Amniotic stem cell (primary cell): Measurements from ENCODE around the gene TMX1.

Experiments
- DNase-seq: peaks from one replicate; lab custom pipeline; 2025; lab: John Stamatoyannopoulos, UW

TMX1 gene

GRCh38 chr14:51242545-51243490 is 2.8 kb downstream of the TMX1 start:
- no peak for DNase-seq

GRCh38 chr14:51244591-51244990 is 4.5 kb downstream of the TMX1 start:
- no peak for DNase-seq

GRCh38 chr14:51246032-51246431 is 6.0 kb downstream of the TMX1 start:
- DNase-seq, result no peak

- DNase-seq, result no peak
Observed at GRCh38 chr14:51248016-51248987, 8.3 kb downstream of the TMX1 start.

GRCh38 chr14:51251486-51251885 is 11.4 kb downstream of the TMX1 start:
- DNase-seq, result no peak

GRCh38 chr14:51253880-51254279 is 13.8 kb downstream of the TMX1 start:
- DNase-seq, result no peak

GRCh38 chr14:51258280-51258679 is 18.2 kb downstream of the TMX1 start:
- no peak for DNase-seq

- no peak for DNase-seq
Observed at GRCh38 chr14:51258788-51259187, 18.7 kb downstream of the TMX1 start.

- DNase-seq, result no peak
Observed at GRCh38 chr14:51260225-51260624, 20.2 kb downstream of the TMX1 start.

- no peak for DNase-seq
Observed at GRCh38 chr14:51261151-51261550, 21.1 kb downstream of the TMX1 start.

- no peak for DNase-seq
Observed at GRCh38 chr14:51262868-51263267, 22.8 kb downstream of the TMX1 start.

GRCh38 chr14:51269634-51270033 is 29.6 kb downstream of the TMX1 start:
- no peak for DNase-seq

GRCh38 chr14:51276605-51277004 is 36.6 kb downstream of the TMX1 start:
- no peak for DNase-seq

- DNase-seq, result no peak
Observed at GRCh38 chr14:51277753-51278415, 37.8 kb downstream of the TMX1 start.

GRCh38 chr14:51282517-51282916 is 42.5 kb downstream of the TMX1 start:
- DNase-seq, result no peak

- peak; percentile 85 for DNase-seq
Observed at GRCh38 chr14:51283402-51284085, 43.5 kb downstream of the TMX1 start.

- DNase-seq, result no peak
Observed at GRCh38 chr14:51284241-51284640, 44.2 kb downstream of the TMX1 start.

- DNase-seq, result no peak
Observed at GRCh38 chr14:51285120-51285519, 45.1 kb downstream of the TMX1 start.

- DNase-seq, result no peak
Observed at GRCh38 chr14:51289169-51289568, 49.1 kb downstream of the TMX1 start.

- DNase-seq, result no peak
Observed at GRCh38 chr14:51290132-51290531, 50.1 kb downstream of the TMX1 start.

GRCh38 chr14:51291016-51291415 is 51.0 kb downstream of the TMX1 start:
- DNase-seq, result no peak
